DMS53 treated with DMSO at 0.1 percent for 48 hours (cell line): Measurements from ENCODE around the gene ISOC2.
A peak's percentile ranks its signal among the peaks of the same experiment; 100 is the strongest.
"Not testable (repeated sequence)": the region's sequence is repeated elsewhere in the genome, so short reads cannot be mapped to it uniquely, and the experiment has no call there.

Experiments used
- DNase-seq: peaks from one replicate; lab custom pipeline; 2025; ENCODE audit not compliant: unreplicated experiment; lab: John Stamatoyannopoulos, UW

ISOC2 gene

GRCh38 chr19:55418185-55418584 lies 43.3 kb downstream of the ISOC2 start:
- DNase-seq, result peak; percentile 46

- DNase-seq, result no peak
Measured at GRCh38 chr19:55410168-55410567, 51.3 kb downstream of the ISOC2 start.

DNA sequence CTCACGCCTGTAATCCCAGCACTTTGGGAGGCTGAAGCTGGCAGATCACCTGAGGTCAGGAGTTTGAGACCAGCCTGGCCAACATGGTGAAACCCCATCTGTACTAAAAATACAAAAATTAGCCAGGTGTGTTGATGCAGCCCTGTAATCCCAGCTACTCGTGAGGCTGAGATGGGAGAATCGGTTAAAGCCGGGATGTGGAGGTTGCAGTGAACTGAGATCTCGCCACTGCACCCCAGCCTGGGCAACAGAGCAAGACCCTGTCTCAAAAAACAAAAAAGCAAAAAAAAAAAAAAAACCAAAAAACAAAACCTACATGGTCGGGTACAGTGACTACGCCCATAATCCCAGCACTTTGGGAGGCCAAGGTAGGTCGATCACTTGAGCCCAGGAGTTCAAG lies 52.3 kb downstream of the ISOC2 start:
- not testable (repeated sequence) for DNase-seq

DNA sequence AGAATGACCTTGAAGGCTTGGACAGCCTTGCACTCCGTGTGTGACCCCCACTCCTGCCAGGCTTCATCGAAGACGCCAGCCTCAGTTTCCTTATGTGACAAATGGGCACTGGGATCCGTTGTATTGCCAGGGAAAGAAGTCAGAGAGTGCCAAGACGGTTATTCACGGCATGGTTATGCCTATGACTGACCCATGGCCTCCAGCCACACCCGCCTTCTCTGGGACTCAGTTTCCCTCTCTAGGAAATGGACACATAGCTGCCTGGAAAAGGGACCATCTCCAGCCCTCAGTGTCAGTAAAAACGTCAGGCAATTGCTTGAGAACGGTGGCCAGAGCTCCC lies 52.9 kb downstream of the ISOC2 start:
- no peak for DNase-seq

DNA sequence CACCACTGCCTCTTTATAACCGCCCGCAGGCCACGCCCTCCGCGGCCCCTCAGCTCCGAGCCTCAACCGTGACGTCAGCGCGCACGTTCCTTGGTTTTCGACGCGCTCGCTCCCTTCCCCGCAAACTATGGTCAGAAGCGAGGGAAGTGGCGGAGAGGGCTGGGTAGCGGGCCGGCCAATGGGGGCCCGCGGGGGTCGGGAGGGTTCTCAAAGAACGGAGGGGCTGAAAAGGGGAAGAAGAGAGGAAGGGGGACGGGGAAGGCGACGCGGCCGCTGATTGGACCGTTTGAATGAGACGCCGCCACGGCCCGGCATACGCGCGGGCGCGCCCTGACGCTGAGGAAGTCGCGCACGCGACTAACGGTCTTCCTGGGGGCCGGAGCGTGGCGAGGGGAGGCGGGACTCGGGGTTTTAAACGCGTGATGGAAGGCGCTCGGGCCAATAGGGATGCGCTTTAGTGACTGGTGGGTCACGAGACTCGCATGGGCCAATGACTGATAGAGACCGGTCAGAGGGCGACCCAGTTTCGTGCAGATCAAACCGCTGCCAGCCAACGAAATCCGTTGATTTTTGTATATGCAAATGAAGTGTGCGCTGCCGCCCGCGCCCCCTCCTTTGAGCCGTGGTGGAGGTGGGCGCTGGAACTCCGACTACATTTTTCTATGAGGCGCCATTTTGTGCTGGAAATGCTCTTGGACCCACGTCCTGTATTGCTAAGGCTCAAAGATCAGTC lies 53.5 kb downstream of the ISOC2 start:
- DNase-seq, result peak; percentile 96

GRCh38 chr19:55407550-55407799 lies 54.0 kb downstream of the ISOC2 start, which contains the start of gene UBE2S:
Gene UBE2S, minus strand, starts transcription at chr19:55407788. Its CDS starts 199 bp downstream, at chr19:55407589.
- DNase-seq, result not testable (repeated sequence)

- no peak for DNase-seq
Measured at GRCh38 chr19:55406826-55407549, 54.5 kb downstream of the ISOC2 start.

GRCh38 chr19:55406091-55406825 lies 55.2 kb downstream of the ISOC2 start:
- no peak for DNase-seq

DNA sequence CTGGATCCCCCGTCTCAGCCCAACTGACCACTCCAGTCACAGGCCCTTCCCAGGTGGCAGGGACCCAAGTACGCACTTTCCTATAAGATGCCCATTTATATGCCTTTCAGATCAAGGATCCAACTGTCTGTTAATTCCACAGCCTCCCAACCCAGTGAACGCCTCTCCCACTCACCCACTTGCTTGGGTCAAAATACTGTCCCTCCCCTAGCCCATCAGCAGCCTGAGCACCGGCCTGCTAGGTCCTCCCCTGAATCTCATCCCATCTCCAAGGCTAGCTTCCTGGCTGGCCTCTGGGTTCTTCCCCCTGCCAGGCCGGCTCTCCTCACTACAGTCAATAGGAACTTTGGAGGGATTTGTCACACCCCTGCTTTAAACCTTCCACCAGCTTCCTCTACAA lies 55.8 kb downstream of the ISOC2 start:
- no peak for DNase-seq
